HG03045 (cell line): ENCODE results near the gene ZNF316.

Experiments used
- ATAC-seq: cut with Tn5 transposase; IDR thresholded peaks from one replicate; pipeline ENCODE4 v1.9.1; 2021; ENCODE audit warnings: mild to moderate bottlenecking, moderate library complexity; ENCODE audit not compliant: unreplicated experiment

The ZNF316 gene

GRCh38 chr7:6636741-6637543 is at the start of gene ZNF316:
Gene ZNF316 (plus strand): TSS chr7:6637318. CDS start chr7:6642410, 5,092 bp downstream.
- ATAC-seq, result peak; percentile 70

GRCh38 chr7:6588566-6588965 is 48.6 kb upstream of the ZNF316 start:
- no peak for ATAC-seq

GRCh38 chr7:6589151-6589828 is 47.8 kb upstream of the ZNF316 start:
- ATAC-seq, result no peak

GRCh38 chr7:6589829-6590644 is 47.1 kb upstream of the ZNF316 start, which contains the start of gene INTS15:
Gene INTS15 (plus strand): TSS chr7:6590021. CDS start chr7:6590284, 263 bp downstream.
- peak; percentile 85 for ATAC-seq

GRCh38 chr7:6590645-6591110 is 46.4 kb upstream of the ZNF316 start:
- ATAC-seq, result no peak

- no peak for ATAC-seq
These were observed 37.0 kb upstream of the ZNF316 start for GRCh38 chr7:6600093-6600492.

GRCh38 chr7:6604458-6604857 is 32.7 kb upstream of the ZNF316 start:
- ATAC-seq, result no peak

- ATAC-seq, result no peak
These were observed 30.1 kb upstream of the ZNF316 start for GRCh38 chr7:6606866-6607583.

GRCh38 chr7:6607651-6608051 is 29.5 kb upstream of the ZNF316 start:
- ATAC-seq, result no peak

- no peak for ATAC-seq
These were observed 29.0 kb upstream of the ZNF316 start for GRCh38 chr7:6608081-6608480.

GRCh38 chr7:6608794-6609193 is 28.3 kb upstream of the ZNF316 start:
- no peak for ATAC-seq

- ATAC-seq, result no peak
These were observed 24.3 kb upstream of the ZNF316 start for GRCh38 chr7:6612819-6613218.

GRCh38 chr7:6613706-6614105 is 23.4 kb upstream of the ZNF316 start:
- no peak for ATAC-seq

- no peak for ATAC-seq
These were observed 22.0 kb upstream of the ZNF316 start, which contains the start of gene ZNF853 for GRCh38 chr7:6614953-6615722. Gene ZNF853 (plus strand): TSS chr7:6615610. CDS start chr7:6616175, 565 bp downstream.

- no peak for ATAC-seq
These were observed 21.2 kb upstream of the ZNF316 start for GRCh38 chr7:6615723-6616555.

- ATAC-seq, result no peak
These were observed 20.1 kb upstream of the ZNF316 start for GRCh38 chr7:6616854-6617643.

GRCh38 chr7:6618621-6619020 is 18.5 kb upstream of the ZNF316 start:
- ATAC-seq, result no peak

- ATAC-seq, result no peak
These were observed 17.2 kb upstream of the ZNF316 start for GRCh38 chr7:6619961-6620360.
